Metanephros (tissue), 2 donors: ENCODE data around the gene CHL1. TPM values are rescaled to one million over a fixed set of nuclear protein-coding genes. Genes with fewer than 3 reads are reported as not detected.

Experiments used
- small RNA-seq: library from RNA; depleted of rRNA; stranded (forward); fragments of <200 nt; gene quantifications from one replicate; pipeline ENCODE3, GENCODE V24; 2014; ENCODE audit warnings: low replicate concordance
- total RNA-seq: library from RNA; depleted of rRNA; stranded (reverse); fragments of >200 nt; gene quantifications from one replicate; pipeline ENCODE4 v1.2.3, GENCODE V29; 2014

Gene CHL1, protein sequence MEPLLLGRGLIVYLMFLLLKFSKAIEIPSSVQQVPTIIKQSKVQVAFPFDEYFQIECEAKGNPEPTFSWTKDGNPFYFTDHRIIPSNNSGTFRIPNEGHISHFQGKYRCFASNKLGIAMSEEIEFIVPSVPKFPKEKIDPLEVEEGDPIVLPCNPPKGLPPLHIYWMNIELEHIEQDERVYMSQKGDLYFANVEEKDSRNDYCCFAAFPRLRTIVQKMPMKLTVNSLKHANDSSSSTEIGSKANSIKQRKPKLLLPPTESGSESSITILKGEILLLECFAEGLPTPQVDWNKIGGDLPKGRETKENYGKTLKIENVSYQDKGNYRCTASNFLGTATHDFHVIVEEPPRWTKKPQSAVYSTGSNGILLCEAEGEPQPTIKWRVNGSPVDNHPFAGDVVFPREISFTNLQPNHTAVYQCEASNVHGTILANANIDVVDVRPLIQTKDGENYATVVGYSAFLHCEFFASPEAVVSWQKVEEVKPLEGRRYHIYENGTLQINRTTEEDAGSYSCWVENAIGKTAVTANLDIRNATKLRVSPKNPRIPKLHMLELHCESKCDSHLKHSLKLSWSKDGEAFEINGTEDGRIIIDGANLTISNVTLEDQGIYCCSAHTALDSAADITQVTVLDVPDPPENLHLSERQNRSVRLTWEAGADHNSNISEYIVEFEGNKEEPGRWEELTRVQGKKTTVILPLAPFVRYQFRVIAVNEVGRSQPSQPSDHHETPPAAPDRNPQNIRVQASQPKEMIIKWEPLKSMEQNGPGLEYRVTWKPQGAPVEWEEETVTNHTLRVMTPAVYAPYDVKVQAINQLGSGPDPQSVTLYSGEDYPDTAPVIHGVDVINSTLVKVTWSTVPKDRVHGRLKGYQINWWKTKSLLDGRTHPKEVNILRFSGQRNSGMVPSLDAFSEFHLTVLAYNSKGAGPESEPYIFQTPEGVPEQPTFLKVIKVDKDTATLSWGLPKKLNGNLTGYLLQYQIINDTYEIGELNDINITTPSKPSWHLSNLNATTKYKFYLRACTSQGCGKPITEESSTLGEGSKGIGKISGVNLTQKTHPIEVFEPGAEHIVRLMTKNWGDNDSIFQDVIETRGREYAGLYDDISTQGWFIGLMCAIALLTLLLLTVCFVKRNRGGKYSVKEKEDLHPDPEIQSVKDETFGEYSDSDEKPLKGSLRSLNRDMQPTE (N-terminal part only)
- total RNA-seq, result 23.9 TPM

DNA sequence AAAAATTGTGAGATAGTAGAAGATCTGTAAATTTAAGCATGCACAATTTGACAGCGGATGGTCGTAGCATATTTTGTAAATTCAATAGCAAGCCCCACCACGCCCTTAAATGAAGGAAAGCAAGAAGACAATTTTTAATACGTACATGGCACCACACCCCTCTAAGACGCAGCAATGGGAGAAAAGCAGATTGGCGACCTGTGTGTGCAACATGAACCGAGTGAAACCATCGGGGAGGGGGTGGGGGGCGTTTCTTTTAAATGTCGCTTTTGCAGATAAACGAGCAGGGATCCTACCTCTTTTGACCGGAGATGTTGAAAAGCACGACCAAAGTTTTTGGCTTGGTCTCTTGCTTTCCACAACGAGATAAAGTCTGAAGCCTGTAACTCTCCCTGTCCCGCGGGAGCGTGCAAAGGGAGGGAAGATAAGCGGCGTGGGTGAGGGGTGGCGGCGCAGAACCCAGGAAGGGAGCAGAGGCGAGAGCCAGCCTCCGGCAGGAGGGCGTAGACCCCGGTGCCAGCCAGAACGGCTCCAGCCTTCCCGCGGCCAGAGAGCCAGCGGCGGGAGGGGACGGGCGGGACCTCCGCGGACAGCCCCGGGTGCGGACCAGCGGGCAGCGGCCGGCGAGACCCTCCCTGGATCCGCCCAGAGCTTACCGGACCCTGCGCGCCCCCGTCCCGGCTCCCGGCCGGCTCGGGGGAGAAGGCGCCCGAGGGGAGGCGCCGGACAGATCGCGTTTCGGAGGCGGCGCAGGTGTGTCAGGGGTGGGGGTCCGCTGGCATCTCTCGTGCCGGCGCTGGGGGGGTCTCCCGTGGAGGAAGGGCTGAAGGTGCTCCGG is at the start of gene CHL1:
TSS of gene CHL1 (plus strand) at position 453 of the 838 bp plus-strand sequence. CDS start 123,014 bp downstream, outside the sequence.

Small RNA genes within 50 kb of the gene (small RNA-seq; reads per million reads assigned to genes)
- not detected for gene RNU6-1194P
